Hepatocyte (in vitro differentiated cells): ENCODE results near the gene WSCD2. TPM values are rescaled to one million over a fixed set of nuclear protein-coding genes. Genes with fewer than 3 reads are reported as not detected.
"Not testable (repeated sequence)": the region's sequence is repeated elsewhere in the genome, so short reads cannot be mapped to it uniquely, and the experiment has no call there.

ENCODE experiments used
- DNase-seq: peaks from one replicate; pipeline ENCODE4 v3.0.0-alpha.2; 2016; ENCODE audit warnings: low spot score
- H2AFZ ChIP-seq: fragments of 200-600 bp; sonication (generic); 2 replicates; pipeline ENCODE4 v1.6.0; 2016; ENCODE audit warnings: antibody characterized with exemption, mild to moderate bottlenecking
- H3K27ac ChIP-seq: fragments of 200-600 bp; sonication (generic); 2 replicates; pipeline ENCODE4 v1.5.1; 2016; ENCODE audit warnings: mild to moderate bottlenecking
- H3K27me3 ChIP-seq: fragments of 200-600 bp; sonication (generic); 2 replicates; pipeline ENCODE4 v1.6.1; 2016
- H3K36me3 ChIP-seq: fragments of 200-600 bp; sonication (generic); replicated peaks from 2 replicates; pipeline ENCODE4 v1.5.1; 2016; ENCODE audit warnings: low read depth; ENCODE audit not compliant: insufficient read depth
- H3K4me1 ChIP-seq: fragments of 200-600 bp; sonication (generic); 2 replicates; pipeline ENCODE4 v1.5.1; 2016; ENCODE audit warnings: mild to moderate bottlenecking, moderate library complexity; ENCODE audit not compliant: insufficient read depth
- H3K4me2 ChIP-seq: fragments of 200-600 bp; sonication (generic); 2 replicates; pipeline ENCODE4 v1.6.0; 2016
- H3K4me3 ChIP-seq: fragments of 200-600 bp; sonication (generic); 2 replicates; pipeline ENCODE4 v1.5.1; 2016; ENCODE audit warnings: mild to moderate bottlenecking
- H3K79me2 ChIP-seq: fragments of 200-600 bp; sonication (generic); 2 replicates; pipeline ENCODE4 v1.6.0; 2017; ENCODE audit warnings: mild to moderate bottlenecking
- H3K9me2 ChIP-seq: fragments of 200-600 bp; sonication (generic); replicated peaks from 2 replicates; pipeline ENCODE4 v1.6.0; 2017; ENCODE audit warnings: mild to moderate bottlenecking; ENCODE audit not compliant: insufficient read depth
- H3K9me3 ChIP-seq: fragments of 200-600 bp; sonication (generic); 2 replicates; pipeline ENCODE4 v1.5.1; 2016; ENCODE audit warnings: low read depth, mild to moderate bottlenecking
- H4K20me1 ChIP-seq: fragments of 200-600 bp; sonication (generic); 2 replicates; pipeline ENCODE4 v1.6.0; 2016; ENCODE audit warnings: mild to moderate bottlenecking; ENCODE audit not compliant: insufficient read depth, poor library complexity, severe bottlenecking
- EZH2 ChIP-seq: fragments of 200-600 bp; sonication (generic); IDR thresholded peaks from 2 replicates; pipeline ENCODE4 v1.6.1; 2016; ENCODE audit warnings: antibody characterized with exemption, mild to moderate bottlenecking, borderline replicate concordance
- EZH2phosphoT487 ChIP-seq: fragments of 200-600 bp; sonication (generic); IDR thresholded peaks from one replicate; pipeline ENCODE4 v1.6.1; 2018; ENCODE audit warnings: antibody characterized with exemption, mild to moderate bottlenecking, low read depth, moderate library complexity; ENCODE audit not compliant: unreplicated experiment, severe bottlenecking
- WGBS: methylation state at CpG from one replicate; pipeline ENCODE4 v1.1.6; 2016; ENCODE audit warnings: low lambda C conversion rate; ENCODE audit errors: missing lambda C conversion rate; 5-methylcytosine and 5-hydroxymethylcytosine counted together
- polyA plus RNA-seq: library from polyadenylated mRNA; unstranded; fragments of >200 nt; fragmentation: Nextera tagmentation; extraction: Ambion mirVana; gene quantifications from 2 replicates; pipeline ENCODE4 v1.2.1, GENCODE V29; 2016
- total RNA-seq: library from RNA; depleted of rRNA; stranded (reverse); fragments of >200 nt; gene quantifications from 2 replicates; pipeline ENCODE4 v1.2.3, GENCODE V29; 2014
- TF ChIP-seq, protein P1 (sequence below): fragments of 200-600 bp; sonication (generic); IDR thresholded peaks from 2 replicates; pipeline ENCODE4 v1.5.1; 2016; ENCODE audit warnings: antibody characterized with exemption, mild to moderate bottlenecking; ENCODE audit not compliant: poor library complexity

WSCD2 gene
- total and polyA plus RNA-seq, 2 experiments from 2014 or later, result 4.2 to 4.3 TPM

DNA sequence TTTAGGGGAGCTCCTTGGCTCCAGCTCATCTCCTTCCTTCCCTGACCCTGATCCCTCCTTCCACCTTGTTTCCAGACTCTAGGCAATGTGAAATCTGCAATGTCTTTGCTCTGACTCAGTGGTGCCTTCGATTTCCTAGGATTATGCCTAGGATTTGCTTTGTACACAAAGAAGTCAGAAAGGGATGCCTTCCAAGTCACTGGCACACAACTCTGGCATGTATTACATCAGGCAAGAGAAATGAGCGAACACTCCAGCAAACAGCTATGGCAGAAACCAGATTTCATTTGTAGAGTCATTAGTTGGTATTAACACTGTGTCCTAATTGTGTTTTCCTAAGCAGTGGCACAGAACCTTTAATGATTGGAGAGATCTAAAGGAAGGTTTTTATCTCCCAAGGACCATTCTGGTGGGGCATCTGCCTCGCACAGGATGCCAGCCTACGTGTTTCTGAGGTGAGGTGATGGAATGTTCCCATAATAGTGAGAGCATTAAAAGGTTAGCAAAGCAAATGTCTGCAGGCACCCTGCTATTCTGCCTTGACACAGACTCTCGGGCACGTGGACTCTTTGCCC, 84.9 kb downstream of the WSCD2 start:
- TF ChIP-seq, protein P1, sequence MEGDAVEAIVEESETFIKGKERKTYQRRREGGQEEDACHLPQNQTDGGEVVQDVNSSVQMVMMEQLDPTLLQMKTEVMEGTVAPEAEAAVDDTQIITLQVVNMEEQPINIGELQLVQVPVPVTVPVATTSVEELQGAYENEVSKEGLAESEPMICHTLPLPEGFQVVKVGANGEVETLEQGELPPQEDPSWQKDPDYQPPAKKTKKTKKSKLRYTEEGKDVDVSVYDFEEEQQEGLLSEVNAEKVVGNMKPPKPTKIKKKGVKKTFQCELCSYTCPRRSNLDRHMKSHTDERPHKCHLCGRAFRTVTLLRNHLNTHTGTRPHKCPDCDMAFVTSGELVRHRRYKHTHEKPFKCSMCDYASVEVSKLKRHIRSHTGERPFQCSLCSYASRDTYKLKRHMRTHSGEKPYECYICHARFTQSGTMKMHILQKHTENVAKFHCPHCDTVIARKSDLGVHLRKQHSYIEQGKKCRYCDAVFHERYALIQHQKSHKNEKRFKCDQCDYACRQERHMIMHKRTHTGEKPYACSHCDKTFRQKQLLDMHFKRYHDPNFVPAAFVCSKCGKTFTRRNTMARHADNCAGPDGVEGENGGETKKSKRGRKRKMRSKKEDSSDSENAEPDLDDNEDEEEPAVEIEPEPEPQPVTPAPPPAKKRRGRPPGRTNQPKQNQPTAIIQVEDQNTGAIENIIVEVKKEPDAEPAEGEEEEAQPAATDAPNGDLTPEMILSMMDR, result no peak
- H2AFZ ChIP-seq, result no peak overlapping the region

DNA sequence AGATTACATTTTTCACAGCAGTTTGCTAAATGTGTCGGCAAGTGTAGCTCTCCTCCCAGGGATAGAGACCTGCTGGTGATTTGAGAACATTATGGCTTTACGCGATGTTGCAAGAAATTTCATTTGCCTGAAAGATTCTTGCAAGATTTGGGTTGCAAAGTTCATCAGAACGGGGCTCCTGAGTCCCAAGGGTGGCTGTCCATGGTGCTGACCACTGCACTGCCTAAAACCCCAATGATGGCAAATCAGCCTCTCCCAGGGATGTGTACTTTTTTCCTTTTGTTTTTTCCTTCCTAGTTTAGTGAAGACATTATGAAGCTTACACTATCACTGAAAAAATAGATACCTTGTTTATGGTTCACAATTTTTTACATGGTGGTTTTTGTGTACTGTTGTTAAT, 85.4 kb downstream of the WSCD2 start:
- H3K27me3 ChIP-seq, result no peaks in the 10 kb centered on the region
- DNase-seq, result peak; percentile 66
- no peak for TF ChIP-seq EZH2
- TF ChIP-seq EZH2phosphoT487, result no peak
- TF ChIP-seq, protein P1, result no peak
- WGBS, result 43% methylated on average over 4 of the region's 4 CpGs
- no peak overlapping the region for H3K4me2 ChIP-seq
- H3K79me2 ChIP-seq, result no peaks in the 10 kb centered on the region
- no peaks in the 10 kb centered on the region for H3K4me1 ChIP-seq
- H3K9me3 ChIP-seq, result no peaks in the 10 kb centered on the region
- no peak overlapping the region for H3K4me3 ChIP-seq
- no peaks in the 10 kb centered on the region for H4K20me1 ChIP-seq
- no peak overlapping the region for H2AFZ ChIP-seq
- H3K36me3 ChIP-seq, result no peaks in the 10 kb centered on the region
- no peaks in the 10 kb centered on the region for H3K9me2 ChIP-seq
- H3K27ac ChIP-seq, result no peak overlapping the region

More for the DNA sequence above, 84.9 kb downstream of the WSCD2 start:
- no peaks in the 10 kb centered on the region for H3K36me3 ChIP-seq
- no peak overlapping the region for H3K4me2 ChIP-seq
- 77% methylated on average over 6 of the region's 6 CpGs for WGBS
- H3K4me3 ChIP-seq, result no peak overlapping the region
- no peak overlapping the region for H3K27ac ChIP-seq
- no peaks in the 10 kb centered on the region for H3K9me3 ChIP-seq
- H3K27me3 ChIP-seq, result no peaks in the 10 kb centered on the region
- no peak for DNase-seq
- H3K79me2 ChIP-seq, result no peaks in the 10 kb centered on the region
- H3K4me1 ChIP-seq, result no peaks in the 10 kb centered on the region
- no peaks in the 10 kb centered on the region for H4K20me1 ChIP-seq
- H3K9me2 ChIP-seq, result no peaks in the 10 kb centered on the region

DNA sequence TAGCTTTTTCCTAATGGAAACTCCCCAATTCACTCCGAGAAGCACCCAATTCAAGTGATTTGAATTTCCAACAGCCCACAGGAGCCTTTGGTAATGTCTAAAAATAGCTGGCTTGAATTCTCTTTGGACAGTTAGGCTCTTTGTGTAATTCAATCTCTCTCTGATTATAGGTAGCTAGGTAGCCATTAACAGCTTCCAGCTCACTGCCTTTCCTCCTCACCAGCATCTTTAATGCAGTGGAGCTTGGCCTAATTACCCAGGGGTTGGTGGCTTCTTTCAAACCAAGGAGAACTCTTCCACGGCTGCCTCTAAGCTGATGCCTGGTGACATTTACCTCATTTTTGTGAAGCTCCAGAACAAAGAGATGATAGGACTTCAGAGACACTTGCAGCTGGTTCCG, 86.4 kb downstream of the WSCD2 start:
- H3K4me3 ChIP-seq, result no peak overlapping the region
- no peak overlapping the region for H2AFZ ChIP-seq
- no peaks in the 10 kb centered on the region for H3K4me1 ChIP-seq
- DNase-seq, result no peak
- no peaks in the 10 kb centered on the region for H3K9me2 ChIP-seq
- no peak overlapping the region for H3K4me2 ChIP-seq
- H3K9me3 ChIP-seq, result no peaks in the 10 kb centered on the region
- H3K27ac ChIP-seq, result no peak overlapping the region
- no peaks in the 10 kb centered on the region for H3K79me2 ChIP-seq
- WGBS, result 65% methylated on average over 3 of the region's 3 CpGs
- H4K20me1 ChIP-seq, result no peaks in the 10 kb centered on the region
- TF ChIP-seq, protein P1, result no peak
- TF ChIP-seq EZH2 (no peak), EZH2phosphoT487 (no peak)
- H3K27me3 ChIP-seq, result no peaks in the 10 kb centered on the region
- no peaks in the 10 kb centered on the region for H3K36me3 ChIP-seq

DNA sequence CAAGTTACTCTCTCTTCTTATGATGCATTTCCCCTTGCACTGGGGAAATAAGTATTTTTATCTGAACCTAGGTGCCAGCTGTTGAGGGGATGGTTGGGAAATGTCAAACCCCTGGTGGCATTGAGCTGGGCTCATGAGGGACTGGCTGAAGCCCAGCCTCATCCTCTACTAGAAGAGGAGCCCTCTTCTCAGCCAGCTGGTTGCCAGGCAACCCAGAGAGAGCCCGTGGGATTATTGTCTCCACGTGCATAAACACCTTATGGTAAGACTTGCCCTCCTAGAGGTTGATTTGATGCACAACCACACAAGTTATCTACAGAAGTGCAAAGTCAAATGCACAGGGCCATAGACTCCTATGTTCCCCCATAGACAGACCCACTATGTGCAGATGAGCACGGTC, 89.8 kb downstream of the WSCD2 start:
- H3K9me3 ChIP-seq, result no peaks in the 10 kb centered on the region
- 76% methylated on average over 3 of the region's 3 CpGs for WGBS
- no peaks in the 10 kb centered on the region for H3K27me3 ChIP-seq
- TF ChIP-seq EZH2phosphoT487 (no peak), EZH2 (no peak)
- TF ChIP-seq, protein P1, result no peak
- DNase-seq, result no peak
- H3K36me3 ChIP-seq, result no peaks in the 10 kb centered on the region
- H3K4me2 ChIP-seq, result no peak overlapping the region
- H3K9me2 ChIP-seq, result no peaks in the 10 kb centered on the region
- H4K20me1 ChIP-seq, result no peaks in the 10 kb centered on the region
- no peak overlapping the region for H3K4me3 ChIP-seq
- H2AFZ ChIP-seq, result no peak overlapping the region
- H3K27ac ChIP-seq, result no peak overlapping the region
- H3K79me2 ChIP-seq, result no peaks in the 10 kb centered on the region
- H3K4me1 ChIP-seq, result no peaks in the 10 kb centered on the region

DNA sequence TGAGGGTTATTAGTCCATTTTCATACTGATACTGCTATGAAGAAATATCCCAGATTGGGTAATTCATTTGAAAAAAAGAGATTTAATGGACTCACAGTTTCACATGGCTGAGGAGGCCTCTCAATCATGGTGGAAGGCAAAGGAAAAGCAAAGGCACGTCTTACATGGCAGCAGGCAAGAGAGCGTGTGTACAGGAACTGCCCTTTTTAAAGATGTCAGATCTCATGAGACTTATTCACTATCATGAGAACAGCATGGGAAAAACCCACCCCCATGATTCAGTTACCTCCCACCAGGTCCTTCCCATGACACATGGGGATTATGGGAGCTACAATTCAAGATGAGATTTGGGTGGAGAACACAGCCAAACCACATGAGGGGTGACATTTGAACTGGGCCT, 96.0 kb downstream of the WSCD2 start:
- not testable (repeated sequence) for DNase-seq, H3K79me2 ChIP-seq, H3K4me3 ChIP-seq, H3K27me3 ChIP-seq, H2AFZ ChIP-seq, H3K9me2 ChIP-seq, H3K4me1 ChIP-seq, H3K36me3 ChIP-seq, H4K20me1 ChIP-seq, H3K4me2 ChIP-seq, H3K9me3 ChIP-seq, H3K27ac ChIP-seq
- 46% methylated on average over 2 of the region's 2 CpGs for WGBS
